ENCODE results near the gene ATP1A1.

DNA sequence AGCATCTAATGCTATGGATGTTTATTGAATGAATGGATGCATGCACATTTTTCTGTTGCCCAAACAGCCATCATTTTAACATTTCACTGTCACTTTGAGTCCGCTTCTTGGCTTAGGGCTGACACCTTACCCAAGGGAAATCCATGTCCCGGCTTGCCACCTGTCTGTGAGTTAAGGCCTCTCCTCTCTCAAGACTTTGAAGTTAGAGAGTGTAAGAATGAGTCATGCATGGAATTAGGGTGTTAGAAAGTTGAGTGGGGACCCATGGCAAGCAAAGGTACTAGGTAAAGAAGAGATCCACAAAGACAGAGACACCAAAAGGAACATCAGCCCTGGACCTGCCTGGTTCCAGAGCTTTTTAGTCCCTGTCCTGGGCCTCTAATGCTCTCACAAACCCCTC, 35.1 kb downstream of the ATP1A1 start:
- TF ChIP-seq, protein P1, sequence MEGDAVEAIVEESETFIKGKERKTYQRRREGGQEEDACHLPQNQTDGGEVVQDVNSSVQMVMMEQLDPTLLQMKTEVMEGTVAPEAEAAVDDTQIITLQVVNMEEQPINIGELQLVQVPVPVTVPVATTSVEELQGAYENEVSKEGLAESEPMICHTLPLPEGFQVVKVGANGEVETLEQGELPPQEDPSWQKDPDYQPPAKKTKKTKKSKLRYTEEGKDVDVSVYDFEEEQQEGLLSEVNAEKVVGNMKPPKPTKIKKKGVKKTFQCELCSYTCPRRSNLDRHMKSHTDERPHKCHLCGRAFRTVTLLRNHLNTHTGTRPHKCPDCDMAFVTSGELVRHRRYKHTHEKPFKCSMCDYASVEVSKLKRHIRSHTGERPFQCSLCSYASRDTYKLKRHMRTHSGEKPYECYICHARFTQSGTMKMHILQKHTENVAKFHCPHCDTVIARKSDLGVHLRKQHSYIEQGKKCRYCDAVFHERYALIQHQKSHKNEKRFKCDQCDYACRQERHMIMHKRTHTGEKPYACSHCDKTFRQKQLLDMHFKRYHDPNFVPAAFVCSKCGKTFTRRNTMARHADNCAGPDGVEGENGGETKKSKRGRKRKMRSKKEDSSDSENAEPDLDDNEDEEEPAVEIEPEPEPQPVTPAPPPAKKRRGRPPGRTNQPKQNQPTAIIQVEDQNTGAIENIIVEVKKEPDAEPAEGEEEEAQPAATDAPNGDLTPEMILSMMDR (IDR thresholded peaks at IDR 0.05) = no peak
- TF ChIP-seq EP300 (IDR thresholded peaks at IDR 0.05) (no peak), POLR2AphosphoS5 (IDR thresholded peaks at IDR 0.05) (no peak), POLR2A (IDR thresholded peaks at IDR 0.05) (no peak)

All from gastroesophageal sphincter (tissue), 3 donors.